ENCODE data around the gene LPP. TPM values are rescaled to one million over a fixed set of nuclear protein-coding genes. Genes with fewer than 3 reads are reported as not detected.

The LPP gene
- total RNA-seq, 1 experiment from 2014 or later, result 20.4 TPM

- H3K9ac ChIP-seq (ENCODE audit: low read length), result no peak overlapping the region
- CTCF ChIA-PET, result no interaction called here
Observed at GRCh38 chr3:188801393-188801792, 647.4 kb downstream of the LPP start.

GRCh38 chr3:188802645-188803044 is 648.7 kb downstream of the LPP start:
- H3K4me3 ChIP-seq (ENCODE audit: low read length), result no peak overlapping the region
- ATAC-seq, result no peak
- H3K27ac ChIP-seq (ENCODE audit: low read length), result no peak overlapping the region
- H3K9ac ChIP-seq (ENCODE audit: low read length), result no peak overlapping the region
- peaks cover 12% of the 10 kb centered on the region for H3K9me3 ChIP-seq (ENCODE audit: low read length)
- H3K9me2 ChIP-seq (replicated peaks; ENCODE audit: low read length), result no peaks in the 10 kb centered on the region
- H4K20me1 ChIP-seq (ENCODE audit: low read length), result no peaks in the 10 kb centered on the region
- ChIA-PET CTCF (no interaction called here), POLR2A (ENCODE audit: unreplicated experiment) (no interaction called here)
- BruUV-seq (replicated peaks), result no TSS peak
- TF ChIP-seq CTCF (conservative IDR thresholded peaks at IDR 0.05; ENCODE audit: low read depth, low read length) (no peak), EZH2 (IDR thresholded peaks at IDR 0.05; ENCODE audit: low read length, unreplicated experiment) (no peak), EZH2phosphoT487 (IDR thresholded peaks at IDR 0.05; ENCODE audit: borderline replicate concordance, low read length) (no peak)
- no peaks in the 10 kb centered on the region for H3K79me2 ChIP-seq (ENCODE audit: low read length)
- no peak for DNase-seq
- no peaks in the 10 kb centered on the region for H3F3A ChIP-seq (ENCODE audit: low read length, unreplicated experiment)
- H2AFZ ChIP-seq (ENCODE audit: low read length), result no peak overlapping the region
- peaks cover under 1% of the 10 kb centered on the region; the same call in 1 of the 2 replicates for H3K36me3 ChIP-seq (ENCODE audit: low read depth, low read length)
- no peaks in the 10 kb centered on the region for H3K27me3 ChIP-seq (ENCODE audit: low read length)
- no peaks in the 10 kb centered on the region for H3K4me1 ChIP-seq (ENCODE audit: insufficient read depth, low read length)
- H3K4me2 ChIP-seq (ENCODE audit: low read length), result no peak overlapping the region
- intact Hi-C loops (cut with micrococcal nuclease), result no loop called here

More at GRCh38 chr3:188801393-188801792, 647.4 kb downstream of the LPP start:
- intact Hi-C loops (cut with micrococcal nuclease), result no loop called here
- no peaks in the 10 kb centered on the region for H3F3A ChIP-seq (ENCODE audit: low read length, unreplicated experiment)
- no TSS peak for BruUV-seq (replicated peaks)
- no peaks in the 10 kb centered on the region for H3K9me3 ChIP-seq (ENCODE audit: low read length)
- H2AFZ ChIP-seq (ENCODE audit: low read length), result no peak overlapping the region
- H3K27ac ChIP-seq (ENCODE audit: low read length), result no peak overlapping the region
- no peak for ATAC-seq
- TF ChIP-seq CTCF (conservative IDR thresholded peaks at IDR 0.05; ENCODE audit: low read depth, low read length) (no peak), EZH2phosphoT487 (IDR thresholded peaks at IDR 0.05; ENCODE audit: borderline replicate concordance, low read length) (no peak), EZH2 (IDR thresholded peaks at IDR 0.05; ENCODE audit: low read length, unreplicated experiment) (no peak)
- H3K79me2 ChIP-seq (ENCODE audit: low read length), result no peaks in the 10 kb centered on the region
- H3K4me1 ChIP-seq (ENCODE audit: insufficient read depth, low read length), result no peaks in the 10 kb centered on the region
- no peak overlapping the region for H3K4me2 ChIP-seq (ENCODE audit: low read length)
- H3K9me2 ChIP-seq (replicated peaks; ENCODE audit: low read length), result no peaks in the 10 kb centered on the region
- H4K20me1 ChIP-seq (ENCODE audit: low read length), result no peaks in the 10 kb centered on the region
- no peaks in the 10 kb centered on the region for H3K27me3 ChIP-seq (ENCODE audit: low read length)
- no peak overlapping the region for H3K4me3 ChIP-seq (ENCODE audit: low read length)
- no peak for DNase-seq
- no peaks in the 10 kb centered on the region for H3K36me3 ChIP-seq (ENCODE audit: low read depth, low read length)
- POLR2A ChIA-PET (ENCODE audit: unreplicated experiment), result no interaction called here

GRCh38 chr3:188807006-188807405 is 653.0 kb downstream of the LPP start:
- ATAC-seq (no peak), DNase-seq (no peak)
- Histone ChIP-seq H4K20me1 (ENCODE audit: low read length) (no peaks in the 10 kb centered on the region), H3K9me3 (ENCODE audit: low read length) (peaks cover 19% of the 10 kb centered on the region), H2AFZ (ENCODE audit: low read length) (no peak overlapping the region), H3K27me3 (ENCODE audit: low read length) (no peaks in the 10 kb centered on the region), H3K9ac (ENCODE audit: low read length) (no peak overlapping the region), H3K4me1 (ENCODE audit: insufficient read depth, low read length) (no peaks in the 10 kb centered on the region), H3K36me3 (ENCODE audit: low read depth, low read length) (peaks cover 8% of the 10 kb centered on the region; the same call in 1 of the 2 replicates), H3K4me3 (ENCODE audit: low read length) (no peak overlapping the region), H3K4me2 (ENCODE audit: low read length) (no peak overlapping the region), H3K79me2 (ENCODE audit: low read length) (no peaks in the 10 kb centered on the region), H3F3A (ENCODE audit: low read length, unreplicated experiment) (no peaks in the 10 kb centered on the region), H3K27ac (ENCODE audit: low read length) (no peak overlapping the region), H3K9me2 (replicated peaks; ENCODE audit: low read length) (no peaks in the 10 kb centered on the region)
- CTCF ChIA-PET, result interaction anchor here (0.6 kb wide), 1 partner anchor 169 kb away, joined by 4 read pairs; no protein-coding TSS in a partner anchor
- no TSS peak for BruUV-seq (replicated peaks)
- TF ChIP-seq CTCF (conservative IDR thresholded peaks at IDR 0.05; ENCODE audit: low read depth, low read length) (no peak), EZH2phosphoT487 (IDR thresholded peaks at IDR 0.05; ENCODE audit: borderline replicate concordance, low read length) (no peak), EZH2 (IDR thresholded peaks at IDR 0.05; ENCODE audit: low read length, unreplicated experiment) (no peak)
- intact Hi-C loops (cut with micrococcal nuclease), result no loop called here
- POLR2A ChIA-PET (ENCODE audit: unreplicated experiment), result no interaction called here

Data from PC-3 (cell line).